GM21360 (cell line): ENCODE data around the gene SDC1.

Experiments used
- ATAC-seq: cut with Tn5 transposase; IDR thresholded peaks from one replicate; pipeline ENCODE4 v1.9.1; 2021; ENCODE audit warnings: mild to moderate bottlenecking, moderate library complexity; ENCODE audit not compliant: unreplicated experiment

SDC1 gene

DNA sequence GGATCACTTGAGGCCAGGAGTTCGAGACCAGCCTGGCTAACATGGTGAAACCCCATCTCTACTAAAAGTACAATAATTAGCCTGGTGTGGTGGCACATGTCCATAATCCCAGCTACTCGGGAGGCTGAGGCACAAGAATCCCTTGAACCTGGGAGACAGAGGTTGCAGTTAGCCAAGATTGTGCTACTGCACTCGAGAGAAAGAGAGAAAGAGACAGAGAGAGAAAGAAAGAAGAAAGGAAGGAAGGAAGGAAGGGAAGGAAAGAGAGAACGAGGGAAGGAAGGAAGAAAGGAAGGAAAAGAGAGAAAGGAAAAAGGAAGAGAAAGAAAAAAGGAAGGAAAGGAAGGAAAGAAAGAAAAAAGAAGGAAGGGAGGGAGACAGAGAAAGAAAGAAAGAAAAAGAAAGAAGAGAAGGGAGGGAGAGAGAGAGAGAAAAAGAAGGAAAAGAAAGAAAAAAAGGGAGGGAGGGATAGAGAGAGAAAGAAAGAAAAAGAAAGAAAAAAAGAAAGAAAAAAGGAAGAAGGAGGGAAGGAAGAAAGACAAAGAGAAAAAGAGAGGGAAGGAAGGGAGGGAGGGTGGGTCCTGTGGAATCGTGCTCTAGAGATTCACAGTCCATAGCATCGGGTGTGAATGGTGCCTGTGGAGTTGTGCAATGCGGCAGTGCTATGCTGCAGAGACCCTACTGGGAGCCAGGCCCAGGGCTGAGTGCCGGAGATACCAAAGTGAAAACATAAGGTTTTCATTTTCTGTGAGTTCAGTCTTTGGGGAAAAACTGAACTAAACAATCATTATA is 4.6 kb upstream of the SDC1 start:
- ATAC-seq: no peak

DNA sequence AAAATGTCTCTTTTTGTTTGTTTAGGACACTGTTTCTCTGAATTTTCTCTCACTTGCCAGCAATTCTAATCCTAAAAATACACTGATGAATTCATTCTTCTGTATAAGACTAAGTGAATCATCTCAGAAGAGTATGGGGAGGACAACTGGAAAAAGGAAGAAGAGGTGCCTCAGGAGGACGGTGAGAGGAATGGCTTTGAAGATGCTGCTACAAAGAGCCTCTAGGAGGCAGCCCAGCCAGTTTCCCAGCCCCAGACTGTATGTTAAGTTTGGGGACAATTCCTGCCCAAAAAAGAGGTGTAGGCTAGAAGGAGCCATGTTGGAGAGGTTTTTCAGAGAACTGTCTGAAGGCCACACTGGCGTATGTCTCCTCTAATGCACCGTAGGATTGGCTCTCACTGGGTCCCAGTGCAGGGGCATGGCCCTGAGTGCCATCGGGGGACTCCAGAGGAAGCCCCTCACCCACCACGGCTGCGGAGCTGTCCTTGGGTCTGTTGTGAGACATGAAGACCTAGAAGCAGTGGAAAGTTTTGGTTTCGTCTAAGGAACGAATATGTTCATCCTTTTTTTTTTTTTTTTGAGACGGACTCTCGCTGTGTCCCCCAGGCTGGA is 3.1 kb upstream of the SDC1 start:
- no peak for ATAC-seq

DNA sequence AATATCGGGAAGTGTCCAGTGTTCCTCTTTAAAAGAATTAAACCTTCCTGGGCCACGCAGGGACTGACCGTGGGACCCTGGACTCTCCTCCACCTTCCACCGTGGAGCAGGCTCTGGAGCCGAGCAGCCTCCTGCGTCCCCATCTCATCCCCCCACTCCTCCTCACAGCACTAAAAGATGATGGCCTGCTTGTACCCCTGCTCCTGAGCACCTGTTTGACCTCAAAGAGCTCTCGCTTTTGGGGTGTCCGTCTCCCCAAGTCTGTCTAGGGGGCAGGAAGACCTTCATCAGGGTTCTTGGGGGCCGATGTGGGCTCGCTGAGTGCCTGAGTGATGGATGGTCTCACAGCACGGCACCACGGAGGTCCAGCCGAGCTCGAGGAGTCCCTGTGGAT is 1.2 kb upstream of the SDC1 start:
- no peak for ATAC-seq

DNA sequence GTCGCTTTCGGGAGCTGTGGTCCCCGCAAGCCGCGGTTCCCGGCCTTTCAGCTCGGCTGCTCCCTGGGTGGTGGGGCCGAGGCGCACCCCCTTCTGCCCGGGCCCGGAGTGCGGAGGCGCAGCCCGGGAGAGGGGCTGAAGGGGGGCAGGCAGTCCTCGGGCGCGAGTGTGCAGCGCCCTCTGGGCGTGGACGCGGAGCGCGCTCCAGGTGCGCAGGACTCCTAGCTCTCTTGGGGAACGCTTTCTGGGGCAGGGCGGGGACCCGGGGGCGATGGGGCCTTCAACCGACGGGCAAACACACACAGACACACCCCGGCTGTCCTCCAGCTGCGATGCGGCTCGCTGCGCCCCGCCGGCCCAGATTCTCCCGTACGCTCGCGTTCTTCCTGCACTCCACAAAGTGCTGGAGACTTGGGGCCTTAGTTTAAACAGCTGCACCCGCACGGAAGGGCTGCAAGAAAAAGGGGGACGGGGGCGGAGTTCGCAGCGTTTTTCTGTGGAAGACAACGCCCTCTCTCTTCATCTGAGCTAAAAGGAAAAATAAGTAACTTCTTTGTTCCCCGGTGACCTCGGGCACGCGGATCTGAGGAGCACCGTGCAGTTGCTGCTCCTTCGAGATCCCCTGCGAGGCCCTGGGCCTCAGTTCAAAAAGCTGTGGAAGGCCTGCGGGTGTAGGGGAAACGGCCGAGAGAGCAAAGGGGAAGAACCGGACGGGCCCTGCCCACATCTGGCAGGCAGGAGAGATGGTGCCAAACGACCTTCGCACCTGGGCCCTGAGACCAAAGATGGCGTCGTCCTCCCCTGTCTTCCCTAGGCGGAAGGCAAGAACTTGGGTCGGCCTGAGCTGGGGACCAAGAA is 593 bp upstream of the SDC1 start:
- peak; percentile 66 for ATAC-seq

DNA sequence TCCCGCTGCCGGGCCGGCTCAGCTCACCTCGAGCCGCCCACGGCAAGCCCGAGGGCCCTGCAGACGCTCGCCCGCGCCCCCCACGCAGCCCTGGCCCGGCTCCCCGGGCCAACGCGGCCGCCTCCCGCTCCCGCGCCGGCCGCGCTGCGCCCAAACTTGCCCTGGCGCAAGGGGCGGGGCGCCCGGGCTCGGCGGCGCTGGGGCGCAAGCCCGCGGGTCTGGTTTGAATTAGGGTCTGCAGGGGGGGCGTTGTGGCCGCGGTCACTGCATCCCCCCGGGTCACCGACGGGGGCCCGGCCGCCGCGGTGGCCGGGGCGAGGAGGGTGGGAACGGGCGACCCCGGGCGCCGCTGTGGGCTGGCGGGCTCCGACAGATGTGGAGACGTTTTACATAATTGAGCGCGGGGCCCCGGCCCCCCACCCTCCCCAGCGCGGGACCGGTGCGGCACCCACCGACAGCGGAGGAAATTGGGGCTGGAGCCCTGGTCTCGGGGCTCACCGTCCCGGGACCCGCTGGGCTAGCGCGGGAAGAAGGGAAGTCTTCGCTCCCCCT is 690 bp downstream of the SDC1 start:
- ATAC-seq: peak; percentile 27

DNA sequence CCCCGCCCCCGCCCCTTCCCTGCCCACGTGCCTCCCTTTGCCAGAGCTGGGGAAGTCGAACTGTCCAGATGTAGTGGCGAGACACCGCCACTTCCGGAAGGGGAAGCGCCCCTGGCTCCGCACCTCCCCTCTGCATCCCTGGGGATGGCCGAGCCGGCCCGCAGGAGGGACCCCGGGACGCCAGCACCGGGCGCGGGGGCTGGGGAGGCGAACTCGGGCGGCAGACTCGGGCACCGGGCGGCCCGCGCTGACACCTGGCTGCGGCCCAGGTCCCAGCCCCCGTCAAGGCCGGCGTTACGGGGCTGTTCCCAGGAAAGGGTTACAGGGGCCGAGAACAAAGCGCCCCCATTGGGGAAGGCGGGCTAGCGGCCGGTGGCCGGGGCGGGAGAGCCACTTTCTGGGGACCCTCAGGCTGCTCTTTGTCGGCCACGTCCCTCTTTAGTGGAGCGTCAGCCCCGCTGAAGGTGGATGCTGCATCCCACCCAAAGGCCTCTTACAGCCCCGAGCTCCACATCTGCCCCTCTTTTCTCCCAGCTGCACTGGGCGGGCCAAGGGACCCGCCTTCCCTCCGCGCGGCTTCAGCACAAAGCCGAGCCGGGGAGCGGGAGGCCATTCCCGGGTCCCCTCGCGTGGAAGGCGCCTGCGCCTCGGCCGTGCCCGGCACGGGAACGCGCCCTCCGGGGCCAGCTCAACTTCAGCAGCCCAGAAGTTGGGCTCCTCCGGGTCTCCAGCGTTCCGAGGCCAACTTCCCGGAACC is 1.3 kb downstream of the SDC1 start:
- ATAC-seq: peak; percentile 19

DNA sequence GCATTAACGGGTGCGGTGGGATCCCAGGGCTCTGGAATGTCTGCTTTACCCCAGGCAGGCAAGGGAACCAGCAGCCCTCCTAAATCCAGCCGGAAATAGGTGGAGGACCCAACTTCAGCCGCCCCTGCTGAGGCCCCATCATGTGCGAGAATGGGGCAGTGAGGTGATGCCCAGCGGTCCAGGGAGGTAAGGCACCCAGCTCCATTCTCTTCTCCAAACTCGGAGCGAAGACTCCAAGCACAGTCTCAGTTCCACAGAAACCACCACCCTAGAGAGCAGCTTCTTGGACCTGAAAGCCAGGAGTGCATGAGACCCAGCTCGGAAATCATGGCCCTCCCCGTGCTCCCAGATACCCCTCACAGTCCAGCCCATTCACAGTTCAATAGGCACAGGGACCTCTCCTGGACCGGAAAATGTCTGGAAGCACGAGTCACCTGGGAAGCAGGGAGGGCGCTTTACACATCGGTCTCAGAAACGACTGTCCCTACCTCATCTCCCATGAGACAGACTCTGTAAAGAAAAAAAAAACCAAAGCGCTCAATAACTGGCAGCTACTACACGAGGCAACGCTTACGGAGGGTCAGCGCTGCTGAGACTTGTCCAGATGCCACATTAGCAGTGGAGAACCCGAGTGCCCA is 2.0 kb downstream of the SDC1 start:
- no peak for ATAC-seq

DNA sequence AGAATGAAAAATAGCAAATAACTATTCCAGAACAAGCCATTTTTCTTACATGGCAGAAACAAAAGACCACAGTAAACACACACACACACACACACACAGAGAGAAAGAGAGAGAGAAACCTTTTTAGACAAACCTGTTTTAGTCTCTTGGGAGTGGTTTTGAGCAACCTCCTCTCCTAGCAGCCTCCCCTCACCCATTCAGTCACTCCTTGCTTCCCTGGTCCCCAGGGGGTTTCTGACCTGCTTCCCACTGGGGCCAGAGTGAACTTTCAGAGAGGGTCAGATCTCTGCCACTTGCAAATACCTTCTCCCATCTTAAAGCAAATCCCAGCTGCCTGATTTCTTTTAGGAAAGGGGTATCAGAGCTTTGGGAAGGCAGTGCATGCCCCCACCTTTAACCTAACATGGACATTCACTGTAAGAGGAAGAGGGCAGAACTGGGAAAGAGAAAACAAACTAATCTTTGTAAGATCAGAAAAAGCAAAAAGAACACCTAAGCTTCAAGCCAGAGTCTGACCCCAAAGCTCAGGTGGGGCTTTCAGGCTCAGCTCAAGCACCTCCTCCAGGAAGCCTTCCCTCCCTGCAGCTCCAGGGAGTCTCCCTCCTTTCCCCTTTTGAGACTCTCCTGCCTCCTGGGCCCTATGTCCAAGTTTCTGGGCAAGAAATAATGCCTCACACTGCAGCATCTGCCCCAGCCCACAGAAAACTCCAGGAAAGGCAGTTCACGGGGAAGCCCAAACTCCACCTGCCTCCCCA is 2.7 kb downstream of the SDC1 start:
- no peak for ATAC-seq

DNA sequence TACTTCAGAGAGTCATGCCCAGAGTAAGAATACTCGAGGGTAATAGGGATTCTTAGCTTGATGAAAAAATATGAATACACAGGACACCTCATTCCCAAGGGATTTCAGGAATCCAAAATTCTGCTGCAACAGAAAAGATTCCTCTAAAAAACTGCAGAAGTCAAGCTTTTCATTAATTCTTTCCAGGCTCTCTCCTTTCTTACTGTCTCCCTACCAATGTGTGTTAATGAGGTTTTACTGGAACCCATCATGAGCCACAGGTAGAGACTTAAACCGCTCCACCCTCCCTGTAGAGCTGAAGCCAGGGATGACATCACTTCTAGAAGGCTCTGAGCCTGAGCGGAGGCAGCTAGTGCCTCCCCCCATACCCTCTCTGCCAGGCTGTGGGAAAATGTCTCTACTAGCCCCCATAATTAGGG is 3.4 kb downstream of the SDC1 start:
- no peak for ATAC-seq

DNA sequence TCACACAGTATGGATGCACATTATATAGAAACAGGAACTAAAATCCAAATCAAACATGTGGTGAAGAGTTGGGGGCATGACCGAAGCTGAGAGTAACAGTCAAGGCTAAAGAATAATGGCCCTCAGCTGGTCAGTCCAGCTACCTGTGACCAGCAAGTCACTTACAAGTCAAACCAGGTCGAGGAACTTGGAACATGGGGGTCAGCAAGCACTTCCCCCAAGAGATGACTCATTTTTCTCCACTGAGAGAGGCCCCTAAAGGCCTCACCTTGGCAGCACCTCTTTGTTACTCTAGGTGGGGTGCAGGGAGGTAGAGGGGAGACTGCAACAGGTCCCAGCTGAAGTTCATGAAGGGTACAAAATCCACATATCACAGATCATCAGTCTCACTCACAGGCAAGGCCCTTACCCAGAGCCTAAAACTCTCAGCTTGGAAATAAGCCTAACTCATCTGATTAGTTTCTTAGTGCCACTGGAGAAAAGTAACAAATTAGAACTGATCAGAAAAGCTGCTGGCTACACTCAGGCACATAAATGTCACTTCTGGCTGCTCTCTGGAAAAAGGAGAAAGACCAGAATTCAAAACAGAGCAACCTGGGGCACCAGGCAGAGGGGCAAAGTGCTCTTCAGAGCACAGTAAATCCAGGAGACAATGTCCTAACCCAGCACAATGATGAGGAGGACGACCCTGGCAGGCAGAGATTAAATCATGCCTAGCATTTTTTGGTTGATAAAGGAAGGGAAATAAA is 4.0 kb downstream of the SDC1 start:
- ATAC-seq: no peak

DNA sequence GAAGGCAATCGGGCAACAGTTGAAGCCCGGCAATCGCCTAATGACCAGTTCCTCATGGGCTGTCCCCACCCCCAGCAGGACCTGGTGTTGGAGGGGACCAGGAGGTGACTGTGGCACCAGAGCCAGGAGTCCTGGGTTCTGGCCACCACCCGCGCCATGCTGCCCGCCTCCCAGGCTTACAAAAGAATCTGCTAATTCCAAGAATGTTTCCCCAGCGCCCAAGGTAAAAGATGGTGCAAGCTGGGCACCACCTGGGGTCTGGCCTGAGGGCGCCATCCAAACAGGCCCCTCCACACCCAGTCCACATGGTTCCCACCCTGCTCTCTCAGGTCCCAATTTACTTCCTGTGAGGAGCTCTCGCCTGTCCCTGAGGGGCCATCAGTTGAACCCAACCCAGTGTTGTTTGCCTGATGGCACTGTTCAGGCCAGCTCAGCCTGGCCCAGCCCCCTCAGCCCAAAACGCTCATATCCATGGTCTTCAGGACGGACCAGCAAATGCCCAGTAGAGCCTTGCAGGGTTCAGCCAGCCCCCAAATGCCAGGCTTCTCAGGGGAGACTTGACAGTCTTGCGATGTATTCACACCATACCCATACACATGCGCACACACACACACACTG is 5.1 kb downstream of the SDC1 start:
- no peak for ATAC-seq

DNA sequence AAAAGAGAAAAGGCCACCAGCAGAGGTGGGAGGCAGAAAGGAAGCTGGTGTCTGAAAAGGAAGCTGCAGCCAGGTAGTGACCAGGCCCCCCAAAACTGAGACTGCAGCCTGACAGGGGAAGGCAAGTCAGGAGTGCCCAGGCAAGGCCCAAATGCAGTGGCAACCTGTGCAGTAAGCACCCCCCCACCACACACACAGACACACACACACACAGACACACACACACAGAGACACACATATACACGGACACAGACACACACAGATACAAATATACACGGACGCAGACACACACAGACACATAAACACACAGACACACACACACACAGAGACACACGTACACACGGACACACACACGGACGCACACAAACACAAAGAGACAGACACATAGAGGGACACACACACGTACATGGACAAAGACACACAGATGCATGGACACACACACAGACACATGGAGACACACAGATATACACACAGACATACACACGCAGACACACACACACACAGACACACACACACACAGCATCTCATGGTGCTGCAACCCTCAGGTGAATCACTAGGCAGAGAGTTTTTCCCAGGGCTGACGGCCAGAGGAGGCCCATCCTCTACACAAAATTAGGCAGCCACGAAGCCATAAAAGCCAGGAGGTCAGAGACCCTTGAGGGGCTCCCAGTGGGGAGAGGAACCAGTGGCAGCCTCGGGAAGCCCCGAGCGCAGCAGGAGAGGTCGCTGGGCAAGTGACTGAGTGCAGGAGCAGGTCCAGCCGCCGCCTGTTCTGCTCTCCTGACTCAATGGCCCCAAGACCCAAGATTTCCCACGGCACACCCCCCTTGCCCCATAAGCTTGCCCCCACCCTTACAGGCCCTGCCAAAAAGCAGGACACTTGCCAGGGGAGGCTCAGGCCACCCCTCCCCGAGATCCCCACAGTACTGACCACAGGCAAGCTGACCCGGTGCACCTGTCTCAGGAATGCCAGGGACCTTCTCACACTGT is 6.3 kb downstream of the SDC1 start:
- ATAC-seq: no peak

DNA sequence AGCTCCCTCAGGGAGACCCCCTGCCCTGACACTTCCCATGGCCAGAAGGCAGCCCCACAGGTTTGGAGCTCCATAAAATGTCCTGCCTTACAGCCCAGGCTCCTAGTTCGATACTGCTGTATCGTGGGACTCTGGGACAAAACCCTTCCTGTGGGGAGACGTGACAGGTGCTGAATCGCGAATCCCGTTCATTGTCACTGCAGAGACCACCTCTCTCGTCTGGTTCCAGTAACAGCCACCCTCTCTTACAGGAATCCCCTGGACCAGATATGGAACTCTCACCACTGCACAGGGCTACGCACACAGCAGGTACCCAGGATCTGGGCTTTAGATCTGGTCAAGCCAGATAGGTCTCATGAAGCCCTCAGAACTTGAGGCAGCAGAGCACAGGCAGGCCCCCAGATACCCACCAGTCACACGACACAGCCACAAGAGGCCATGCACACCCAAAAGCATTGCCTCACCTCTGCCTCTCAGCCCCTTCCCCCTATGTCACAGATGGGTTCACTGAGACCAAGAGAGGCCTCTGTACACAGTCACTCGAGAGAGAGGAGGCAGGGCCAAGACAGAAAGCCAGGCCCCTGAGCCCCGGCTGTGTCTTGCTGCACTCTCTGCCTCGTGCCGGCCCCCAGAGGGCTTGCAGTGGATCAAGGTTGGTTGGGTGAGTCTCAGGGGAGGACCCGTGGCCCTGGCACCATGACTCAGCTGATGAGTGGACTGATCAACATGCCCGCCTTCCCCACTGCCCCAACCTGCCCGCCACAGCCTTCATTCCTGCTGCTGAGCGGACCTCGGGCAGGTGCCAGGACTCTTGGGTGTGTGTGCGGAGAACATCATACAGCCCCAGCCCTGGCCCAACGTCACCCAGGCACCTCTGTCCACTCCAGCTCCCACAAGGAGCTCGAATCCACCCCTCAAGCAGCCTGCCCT is 7.6 kb downstream of the SDC1 start:
- no peak for ATAC-seq

DNA sequence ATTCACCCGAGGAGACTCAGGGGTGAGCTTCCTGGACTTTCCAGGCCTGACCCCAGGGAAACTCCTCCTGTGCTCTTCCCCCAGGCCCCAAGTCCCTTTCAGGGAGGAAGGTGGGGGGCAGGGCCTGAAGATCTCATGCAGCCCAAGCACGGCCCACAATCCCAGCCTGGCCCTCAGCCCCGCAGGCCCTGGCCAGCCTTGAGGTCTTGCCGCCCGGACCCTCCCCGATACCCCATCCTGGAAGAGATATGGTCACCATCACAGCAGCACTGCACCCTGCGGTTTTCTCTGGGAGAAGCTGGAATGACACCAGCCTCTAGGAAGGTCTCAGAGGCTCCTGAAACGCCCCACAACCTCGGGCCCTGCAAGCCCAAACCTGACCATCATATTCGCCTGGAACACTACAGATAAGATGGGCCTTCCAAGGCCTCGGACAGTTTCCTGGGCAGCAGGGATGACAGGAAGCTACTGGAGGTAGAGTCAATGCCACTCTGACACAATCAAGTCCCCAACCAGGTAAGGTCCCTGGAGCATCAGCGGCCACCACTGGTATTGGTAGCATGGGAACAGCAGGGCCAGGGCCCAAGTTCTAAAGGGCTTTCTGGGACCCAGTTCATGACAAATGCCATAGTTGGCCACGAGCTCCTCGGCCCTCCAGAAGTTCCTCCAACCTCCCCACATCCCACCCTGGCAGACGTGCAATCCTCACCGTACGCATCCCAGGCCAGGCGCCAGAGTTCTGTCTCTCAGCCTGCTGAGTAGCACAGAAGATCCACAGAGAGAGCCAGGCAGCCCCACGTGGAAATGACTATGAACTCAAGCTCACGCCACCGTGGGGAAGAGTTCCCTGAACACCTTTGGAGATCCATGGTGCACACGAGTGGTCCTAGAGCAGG is 8.6 kb downstream of the SDC1 start:
- ATAC-seq: no peak
